Cerebellar cortex (tissue), 1 donor: ENCODE measurements around the gene NT5C1A.

ENCODE experiments used
- DNase-seq: peaks from one replicate; pipeline ENCODE4 v3.0.0-alpha.2; 2015; ENCODE audit warnings: low spot score

The NT5C1A gene

GRCh38 chr1:39671793-39672550 is at the start of gene NT5C1A:
NT5C1A (minus strand) TSS chr1:39672107; CDS start chr1:39672038, 69 bp downstream.
- DNase-seq: peak; percentile 47

- no peak for DNase-seq
Measured at GRCh38 chr1:39721664-39722063, 49.8 kb upstream of the NT5C1A start.

GRCh38 chr1:39720094-39720999 is 48.4 kb upstream of the NT5C1A start:
- peak; percentile 87 for DNase-seq

- DNase-seq: no peak
Measured at GRCh38 chr1:39717809-39718208, 45.9 kb upstream of the NT5C1A start.

GRCh38 chr1:39713557-39713956 is 41.6 kb upstream of the NT5C1A start:
- no peak for DNase-seq

- DNase-seq: no peak
Measured at GRCh38 chr1:39711966-39712340, 40.0 kb upstream of the NT5C1A start.

- no peak for DNase-seq
Measured at GRCh38 chr1:39711104-39711965, 39.4 kb upstream of the NT5C1A start.

GRCh38 chr1:39707506-39707905 is 35.6 kb upstream of the NT5C1A start:
- no peak for DNase-seq

GRCh38 chr1:39704757-39705156 is 32.9 kb upstream of the NT5C1A start:
- no peak for DNase-seq

GRCh38 chr1:39701049-39701439 is 29.1 kb upstream of the NT5C1A start:
- DNase-seq: no peak

GRCh38 chr1:39700348-39700747 is 28.4 kb upstream of the NT5C1A start:
- no peak for DNase-seq

GRCh38 chr1:39699419-39699818 is 27.5 kb upstream of the NT5C1A start:
- no peak for DNase-seq

GRCh38 chr1:39698568-39698967 is 26.7 kb upstream of the NT5C1A start:
- DNase-seq: no peak

- no peak for DNase-seq
Measured at GRCh38 chr1:39696448-39696847, 24.5 kb upstream of the NT5C1A start.

GRCh38 chr1:39695016-39695415 is 23.1 kb upstream of the NT5C1A start:
- no peak for DNase-seq

- DNase-seq: no peak
Measured at GRCh38 chr1:39694026-39694425, 22.1 kb upstream of the NT5C1A start.

- DNase-seq: no peak
Measured at GRCh38 chr1:39692152-39693074, 20.5 kb upstream of the NT5C1A start.

GRCh38 chr1:39691383-39692151 is 19.7 kb upstream of the NT5C1A start, which contains the start of gene HPCAL4:
HPCAL4 (minus strand) TSS chr1:39691433; CDS start chr1:39684603, 6,830 bp downstream.
- peak; percentile 98 for DNase-seq

- DNase-seq: no peak
Measured at GRCh38 chr1:39690794-39691382, 19.0 kb upstream of the NT5C1A start.

- no peak for DNase-seq
Measured at GRCh38 chr1:39690225-39690624, 18.3 kb upstream of the NT5C1A start.
